Naive B cell (primary cell): ENCODE data around the gene CCDC136. TPM values are rescaled to one million over a fixed set of nuclear protein-coding genes. Genes with fewer than 3 reads are reported as not detected.

ENCODE experiments used
- ATAC-seq, 2 donors: fragments of 150-1000 bp; cut with Tn5 transposase; 2 replicates each; pipeline ENCODE4 v1.10.0; 2021; ENCODE audit warnings: low read depth in 2 of 2, mild to moderate bottlenecking in 2 of 2, moderate library complexity in 2 of 2
- DNase-seq: peaks from one replicate; pipeline ENCODE4 v3.0.0; 2022
- H3K27ac Mint-ChIP-seq, 6 donors: one replicate each; pipeline ENCODE4 v1.8.0; 2020 to 2022; ENCODE audit warnings: mild to moderate bottlenecking in 6 of 6, mixed read lengths in 6 of 6, moderate library complexity in 5 of 6, inconsistent platforms in 2 of 6
- H3K27me3 Mint-ChIP-seq, 3 donors: one replicate each; pipeline ENCODE4 v1.8.0; 2021 to 2022; ENCODE audit warnings: mixed read lengths in 3 of 3, mild to moderate bottlenecking in 1 of 3
- H3K36me3 Mint-ChIP-seq, 2 donors: one replicate each; pipeline ENCODE4 v1.8.0; 2020 to 2022; ENCODE audit warnings: mixed read lengths in 2 of 2, inconsistent platforms in 1 of 2, mild to moderate bottlenecking in 1 of 2
- H3K4me1 Mint-ChIP-seq, 3 donors: one replicate each; pipeline ENCODE4 v1.8.0; 2020 to 2022; ENCODE audit warnings: mixed read lengths in 3 of 3, inconsistent platforms in 1 of 3, mild to moderate bottlenecking in 1 of 3, moderate library complexity in 1 of 3
- H3K4me3 Mint-ChIP-seq, 8 donors: one replicate each; pipeline ENCODE4 v1.8.0; 2020 to 2022; ENCODE audit warnings: mild to moderate bottlenecking in 8 of 8, mixed read lengths in 8 of 8, moderate library complexity in 8 of 8, inconsistent platforms in 2 of 8
- H3K9me3 Mint-ChIP-seq, 7 donors: one replicate each; pipeline ENCODE4 v1.8.0; 2020 to 2022; ENCODE audit warnings: mixed read lengths in 7 of 7, mild to moderate bottlenecking in 5 of 7, inconsistent platforms in 2 of 7, moderate library complexity in 1 of 7
- polyA plus RNA-seq, 6 donors: library from polyadenylated mRNA; unstranded; fragments of 300-500 nt; fragmentation: Illumina TruSeq; gene quantifications; one replicate each; pipeline ENCODE4 v1.2.3, GENCODE V29; 2021; ENCODE audit warnings: low read depth in 6 of 6

The CCDC136 gene
- polyA plus RNA-seq, 6 donors from 2014 or later: 0.08 to 0.38 (median 0.34) TPM; not detected in 3

- DNase-seq: no peak
- Mint-ChIP-seq H3K4me3 (no peak overlapping the region), H3K36me3 (peaks cover 0 to 7% of the 10 kb centered on the region in 2 donors), H3K27ac (no peak overlapping the region), H3K4me1 (no peaks in the 10 kb centered on the region), H3K9me3 (no peaks in the 10 kb centered on the region), H3K27me3 (no peaks in the 10 kb centered on the region)
- no peak for ATAC-seq
Observed at GRCh38 chr7:128763541-128763940, 28.2 kb upstream of the CCDC136 start.

GRCh38 chr7:128767475-128768110 lies 24.2 kb upstream of the CCDC136 start:
- ATAC-seq (no peak), DNase-seq (no peak)
- Mint-ChIP-seq H3K9me3 (no peaks in the 10 kb centered on the region), H3K27ac (no peak overlapping the region), H3K4me3 (no peak overlapping the region), H3K27me3 (no peaks in the 10 kb centered on the region), H3K36me3 (peaks cover 8 to 24% of the 10 kb centered on the region in 2 donors), H3K4me1 (no peaks in the 10 kb centered on the region)

- H3K4me3 Mint-ChIP-seq: no peak overlapping the region
- H3K27ac Mint-ChIP-seq: peak overlapping the region in 2 of 6 donors; percentile 12 to 26
- no peak for DNase-seq
- peaks cover 23 to 29% of the 10 kb centered on the region in 2 donors for H3K36me3 Mint-ChIP-seq
- ATAC-seq: no peak
- peaks cover 0 to 4% (median 0%) of the 10 kb centered on the region in 3 donors for H3K4me1 Mint-ChIP-seq
- H3K27me3 Mint-ChIP-seq: no peaks in the 10 kb centered on the region
- no peaks in the 10 kb centered on the region for H3K9me3 Mint-ChIP-seq
Observed at GRCh38 chr7:128770233-128770632, 21.5 kb upstream of the CCDC136 start.

- H3K9me3 Mint-ChIP-seq: peaks cover 4 to 18% (median 8%) of the 10 kb centered on the region in 7 donors
- ATAC-seq: no peak
- no peak overlapping the region for H3K4me3 Mint-ChIP-seq
- H3K4me1 Mint-ChIP-seq: peaks cover 0 to 4% (median 0%) of the 10 kb centered on the region in 3 donors
- no peak for DNase-seq
- peaks cover 35 to 39% of the 10 kb centered on the region in 2 donors for H3K36me3 Mint-ChIP-seq
- H3K27me3 Mint-ChIP-seq: peaks cover 0 to 9% (median 5%) of the 10 kb centered on the region in 3 donors
- H3K27ac Mint-ChIP-seq: peak overlapping the region in 1 of 6 donors; percentile 29
Observed at GRCh38 chr7:128773604-128774003, 18.2 kb upstream of the CCDC136 start.

GRCh38 chr7:128774029-128774689 lies 17.6 kb upstream of the CCDC136 start:
- peaks cover 5 to 20% (median 8%) of the 10 kb centered on the region in 7 donors for H3K9me3 Mint-ChIP-seq
- no peak for DNase-seq
- peaks cover 33 to 34% of the 10 kb centered on the region in 2 donors for H3K36me3 Mint-ChIP-seq
- peaks cover 0 to 4% (median 0%) of the 10 kb centered on the region in 3 donors for H3K4me1 Mint-ChIP-seq
- peaks cover 0 to 10% (median 5%) of the 10 kb centered on the region in 3 donors for H3K27me3 Mint-ChIP-seq
- no peak overlapping the region for H3K4me3 Mint-ChIP-seq
- peak overlapping the region in 1 of 6 donors; percentile 12 for H3K27ac Mint-ChIP-seq
- no peak for ATAC-seq

GRCh38 chr7:128774921-128775320 lies 16.8 kb upstream of the CCDC136 start:
- Mint-ChIP-seq H3K4me1 (peaks cover 0 to 4% (median 0%) of the 10 kb centered on the region in 3 donors), H3K27ac (no peak overlapping the region), H3K36me3 (peaks cover 27 to 28% of the 10 kb centered on the region in 2 donors), H3K9me3 (peaks cover 5 to 20% (median 8%) of the 10 kb centered on the region in 7 donors), H3K27me3 (peaks cover 0 to 12% (median 5%) of the 10 kb centered on the region in 3 donors), H3K4me3 (no peak overlapping the region)
- no peak for ATAC-seq
- DNase-seq: no peak

GRCh38 chr7:128775744-128776474 lies 15.9 kb upstream of the CCDC136 start, which contains the start of gene OPN1SW:
TSS of gene OPN1SW (minus strand) at chr7:128775794. CDS start at chr7:128775781, 13 bp downstream.
- no peak for DNase-seq
- peaks cover 0 to 12% (median 5%) of the 10 kb centered on the region in 3 donors for H3K27me3 Mint-ChIP-seq
- H3K9me3 Mint-ChIP-seq: peaks cover 5 to 20% (median 8%) of the 10 kb centered on the region in 7 donors
- peak within 1 kb of the TSS in 1 of 6 donors; percentile 12 for H3K27ac Mint-ChIP-seq
- no peak for ATAC-seq
- peaks cover 0 to 4% (median 0%) of the 10 kb centered on the region in 3 donors for H3K4me1 Mint-ChIP-seq
- no peak within 1 kb of the TSS for H3K4me3 Mint-ChIP-seq
- H3K36me3 Mint-ChIP-seq: peaks cover 27 to 28% of the 10 kb centered on the region in 2 donors

GRCh38 chr7:128777156-128778123 lies 14.3 kb upstream of the CCDC136 start:
- Mint-ChIP-seq H3K36me3 (peaks cover 19 to 27% of the 10 kb centered on the region in 2 donors), H3K4me1 (peaks cover 0 to 4% (median 0%) of the 10 kb centered on the region in 3 donors), H3K4me3 (no peak overlapping the region), H3K27me3 (peaks cover 0 to 12% (median 5%) of the 10 kb centered on the region in 3 donors), H3K9me3 (peaks cover 5 to 20% (median 8%) of the 10 kb centered on the region in 7 donors), H3K27ac (no peak overlapping the region)
- no peak for DNase-seq
- ATAC-seq: no peak

GRCh38 chr7:128778946-128779345 lies 12.8 kb upstream of the CCDC136 start:
- Mint-ChIP-seq H3K4me3 (no peak overlapping the region), H3K4me1 (peaks cover 0 to 4% (median 0%) of the 10 kb centered on the region in 3 donors), H3K36me3 (peaks cover 14 to 19% of the 10 kb centered on the region in 2 donors), H3K9me3 (peaks cover 5 to 20% (median 8%) of the 10 kb centered on the region in 7 donors), H3K27me3 (peaks cover 5 to 17% (median 6%) of the 10 kb centered on the region in 3 donors), H3K27ac (no peak overlapping the region)
- no peak for DNase-seq
- ATAC-seq: no peak

GRCh38 chr7:128781126-128781525 lies 10.6 kb upstream of the CCDC136 start:
- Mint-ChIP-seq H3K4me1 (no peaks in the 10 kb centered on the region), H3K27ac (peak overlapping the region in 1 of 6 donors; percentile 16), H3K36me3 (peaks cover 9 to 12% of the 10 kb centered on the region in 2 donors), H3K9me3 (peaks cover 5 to 20% (median 8%) of the 10 kb centered on the region in 7 donors), H3K4me3 (no peak overlapping the region), H3K27me3 (peaks cover 5 to 17% (median 6%) of the 10 kb centered on the region in 3 donors)
- ATAC-seq (no peak), DNase-seq (no peak)

GRCh38 chr7:128781851-128782250 lies 9.9 kb upstream of the CCDC136 start:
- Mint-ChIP-seq H3K27me3 (peaks cover 0 to 17% (median 6%) of the 10 kb centered on the region in 3 donors), H3K4me3 (no peak overlapping the region), H3K27ac (no peak overlapping the region), H3K9me3 (peaks cover 5 to 19% (median 8%) of the 10 kb centered on the region in 7 donors), H3K4me1 (no peaks in the 10 kb centered on the region), H3K36me3 (peaks cover 9 to 12% of the 10 kb centered on the region in 2 donors)
- no peak for DNase-seq
- ATAC-seq: no peak

GRCh38 chr7:128783143-128783861 lies 8.5 kb upstream of the CCDC136 start:
- Mint-ChIP-seq H3K4me1 (no peaks in the 10 kb centered on the region), H3K36me3 (peaks cover 0 to 2% of the 10 kb centered on the region in 2 donors), H3K4me3 (no peak overlapping the region), H3K27me3 (peaks cover 0 to 8% (median 6%) of the 10 kb centered on the region in 3 donors), H3K9me3 (peaks cover 0 to 4% (median 3%) of the 10 kb centered on the region in 7 donors), H3K27ac (peak overlapping the region in 2 of 6 donors; percentile 16 to 63)
- DNase-seq: no peak
- no peak for ATAC-seq
